GM18517 (cell line): ENCODE results near the gene STAG1.
"Not testable (repeated sequence)": the region's sequence is repeated elsewhere in the genome, so short reads cannot be mapped to it uniquely, and the experiment has no call there.

ENCODE experiments used
- ATAC-seq: cut with Tn5 transposase; IDR thresholded peaks from one replicate; pipeline ENCODE4 v1.9.1; 2021; ENCODE audit warnings: mild to moderate bottlenecking, moderate library complexity; ENCODE audit not compliant: unreplicated experiment

STAG1 gene

DNA sequence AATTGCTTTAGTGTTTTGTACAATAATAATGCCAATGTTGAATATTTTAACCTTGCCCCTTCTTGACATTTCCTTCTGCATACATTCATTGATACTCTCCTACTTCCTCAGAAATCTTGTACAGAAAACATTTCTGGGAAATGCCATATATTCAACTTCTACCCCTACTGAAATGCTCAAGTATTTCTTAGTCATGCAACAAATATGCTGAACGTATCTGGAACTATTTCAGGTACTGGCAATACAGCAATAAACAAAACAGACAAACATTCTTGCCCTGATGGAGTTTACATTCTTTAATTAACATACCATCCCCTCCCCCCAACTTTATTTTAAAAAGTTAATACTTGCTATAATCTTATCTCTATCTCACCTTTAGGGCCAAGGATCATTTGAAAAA, 147.2 kb downstream of the STAG1 start:
- ATAC-seq: no peak

DNA sequence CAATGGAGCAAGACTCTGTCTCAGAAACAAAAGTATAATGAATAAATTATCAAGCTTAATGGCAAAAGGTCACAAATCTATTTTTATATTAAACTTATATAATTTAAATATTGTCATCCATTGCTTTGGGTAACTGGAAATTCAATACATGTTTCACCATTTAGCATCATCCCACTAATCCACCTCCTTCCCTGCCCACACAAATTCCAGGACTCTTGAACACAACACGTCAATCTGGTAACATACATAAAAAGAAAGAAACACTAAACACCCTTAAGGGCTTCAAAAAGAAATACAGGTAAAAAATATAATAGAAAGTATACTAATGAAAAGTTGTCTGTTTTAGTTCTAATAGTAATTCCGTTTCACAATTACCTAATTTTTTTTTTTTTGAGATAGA, 149.4 kb downstream of the STAG1 start:
- ATAC-seq: no peak

DNA sequence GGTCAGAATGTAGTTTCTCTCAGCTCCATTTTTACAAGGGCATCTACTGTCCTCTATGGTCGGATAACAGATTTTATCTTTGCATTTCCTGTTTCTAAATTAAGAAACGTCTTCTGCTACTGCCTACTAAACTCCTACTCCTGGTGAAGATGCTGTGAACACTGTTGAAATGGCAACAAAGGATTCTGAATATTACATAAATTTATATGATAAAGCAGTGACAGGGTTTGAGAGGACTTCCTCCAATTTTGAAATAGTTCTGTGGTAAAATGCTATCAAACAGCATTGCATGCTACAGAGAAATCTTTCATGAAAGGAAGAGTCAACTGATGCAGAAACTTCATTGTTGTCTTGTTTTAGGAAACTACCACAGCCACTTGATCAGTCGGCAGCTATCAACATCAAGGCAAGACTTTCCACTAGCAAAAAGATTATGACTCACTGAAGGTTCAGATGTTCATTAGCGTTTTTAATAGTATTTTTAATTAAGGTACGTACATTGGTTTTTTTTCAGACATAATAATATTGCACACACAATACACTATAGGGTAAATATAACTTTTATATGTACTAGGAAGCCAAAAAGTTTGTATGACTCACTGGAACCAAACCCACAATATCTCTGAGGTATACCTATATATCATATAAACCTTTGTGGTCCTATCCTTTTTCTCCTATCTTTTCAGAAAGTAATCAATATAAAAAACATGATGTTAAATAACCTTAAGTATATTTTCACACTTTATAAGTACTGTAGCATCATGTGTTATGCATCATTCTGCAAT, 156.1 kb downstream of the STAG1 start:
- ATAC-seq: no peak

DNA sequence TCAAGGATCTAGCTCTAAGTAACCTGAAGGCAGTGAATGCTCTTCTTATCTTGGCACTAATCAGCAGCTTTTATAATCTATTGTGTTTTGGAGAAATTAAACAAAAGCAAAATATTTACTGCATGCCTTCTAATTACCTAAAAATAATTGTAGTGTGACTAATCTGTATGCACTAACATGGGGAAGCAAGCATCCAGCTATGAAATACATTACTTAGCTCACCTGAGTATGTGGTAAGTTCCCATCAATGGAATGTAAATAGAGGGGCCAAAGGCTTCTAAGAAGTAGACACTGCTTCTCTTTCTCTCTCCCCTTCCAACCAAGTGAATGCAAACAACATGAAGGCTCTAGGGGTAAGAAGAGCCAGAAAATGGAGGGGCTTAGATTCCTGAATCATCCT, 165.6 kb downstream of the STAG1 start:
- ATAC-seq: no peak

DNA sequence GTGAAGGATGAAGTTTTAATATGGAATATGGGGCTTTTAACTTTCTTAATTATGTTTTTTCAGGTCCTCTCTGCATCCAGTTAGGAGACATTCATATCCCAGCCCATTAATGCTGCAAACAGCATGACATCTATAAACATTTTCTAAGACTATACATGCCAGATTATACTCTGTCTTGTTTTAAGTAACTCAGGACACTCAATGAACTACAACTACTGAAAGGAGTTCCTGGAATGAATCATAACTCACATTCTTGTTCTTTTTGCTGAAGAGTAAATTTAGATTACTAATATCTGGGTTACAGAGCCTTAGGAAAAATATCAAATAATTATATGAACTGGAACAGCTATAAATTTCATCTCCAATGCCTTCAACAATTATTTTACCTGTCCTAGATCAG, 167.4 kb downstream of the STAG1 start:
- ATAC-seq: no peak

DNA sequence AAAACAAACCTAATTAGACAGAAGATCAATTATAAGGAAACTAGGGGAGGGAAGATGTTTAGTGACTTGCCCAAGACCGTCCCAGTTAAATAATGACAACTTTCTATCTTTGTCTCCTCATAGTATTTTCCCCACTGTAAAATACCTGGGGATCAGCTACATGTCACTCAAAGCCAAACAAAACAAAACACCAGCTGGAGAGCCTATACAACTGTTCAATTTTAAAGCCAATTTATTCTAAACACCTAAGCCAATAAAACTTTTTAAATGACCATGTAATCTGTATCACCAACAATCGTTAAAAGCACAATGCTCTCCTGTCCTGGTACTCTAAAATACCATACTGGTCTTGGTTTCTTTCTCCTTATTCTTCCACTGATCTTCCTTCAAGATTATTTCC, 168.4 kb downstream of the STAG1 start:
- ATAC-seq: no peak

DNA sequence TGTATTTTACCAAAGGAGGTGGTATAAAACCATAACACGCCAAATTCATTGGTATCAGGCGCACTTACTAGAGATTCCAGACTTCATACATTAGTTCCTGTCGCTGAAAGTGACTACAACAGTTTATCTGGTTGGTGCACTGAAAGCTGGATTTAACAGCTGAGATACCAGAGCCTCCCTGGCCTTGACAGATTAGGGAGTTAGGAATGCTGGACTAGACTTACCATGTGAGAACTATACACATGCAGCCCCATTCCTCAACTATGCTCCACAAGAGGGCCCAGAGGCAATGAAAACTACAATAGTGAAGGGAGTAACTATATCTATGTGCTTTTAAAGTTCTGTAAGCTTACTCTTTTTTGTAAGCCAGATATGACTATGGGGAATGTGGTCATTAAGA, 174.4 kb downstream of the STAG1 start:
- no peak for ATAC-seq

DNA sequence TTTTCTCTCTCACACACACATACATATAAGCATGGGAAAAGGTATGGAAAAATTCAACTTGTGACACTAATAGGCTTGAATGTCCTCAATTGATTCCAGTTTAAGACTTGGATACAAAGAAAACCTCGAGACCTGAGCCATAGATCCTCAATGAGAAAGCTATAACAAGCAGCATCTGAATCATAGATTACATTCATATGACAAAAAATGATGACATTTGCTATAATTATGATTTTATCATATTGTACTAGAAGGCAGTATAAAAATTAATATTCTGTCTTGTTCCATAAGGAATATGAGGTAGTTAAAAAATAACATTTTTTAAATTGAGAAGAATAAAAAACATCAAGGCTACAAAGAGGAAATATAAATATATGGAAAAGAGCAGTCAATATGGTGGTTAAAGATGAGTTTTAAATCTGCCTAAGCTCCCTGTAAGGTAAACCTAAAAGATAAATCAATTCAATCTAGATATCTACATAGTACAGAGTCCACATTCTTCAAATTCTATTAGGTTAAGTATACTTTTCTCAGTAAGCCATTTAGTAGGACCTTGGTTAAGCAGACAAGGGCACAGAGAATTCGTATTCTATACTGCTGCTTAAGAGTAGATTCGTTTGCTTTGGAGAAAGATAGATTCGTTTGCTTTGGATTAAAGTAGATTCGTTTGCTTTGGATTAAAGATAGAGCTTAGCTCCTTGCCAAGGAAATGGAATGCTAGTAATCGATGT, 175.7 kb downstream of the STAG1 start:
- ATAC-seq: no peak

DNA sequence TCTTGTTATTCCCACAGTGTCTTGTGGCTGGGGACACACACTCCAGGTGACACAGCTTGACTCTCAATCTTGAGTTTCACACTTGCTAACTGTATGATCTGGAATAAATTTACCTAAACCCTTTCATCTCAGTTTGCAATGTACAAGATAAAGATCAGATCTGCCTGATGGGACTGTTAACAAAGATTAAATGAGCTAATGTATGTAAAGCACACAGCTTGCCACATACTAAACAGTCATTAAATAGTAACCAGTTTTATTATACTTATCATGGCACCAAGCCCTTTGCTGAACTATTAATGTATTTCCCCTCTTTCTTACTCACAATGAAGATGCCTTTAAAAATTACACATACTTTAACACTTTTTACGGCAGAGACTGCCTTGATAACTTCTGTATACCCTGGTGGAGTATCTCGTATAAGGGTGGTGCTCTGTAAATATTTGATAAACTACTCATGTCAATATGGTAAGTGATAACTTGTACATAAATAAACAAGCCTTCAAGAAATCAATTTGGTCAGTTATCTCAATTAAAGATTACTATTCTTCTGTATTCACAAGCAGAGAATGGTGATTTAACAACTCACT, 184.5 kb downstream of the STAG1 start:
- no peak for ATAC-seq

DNA sequence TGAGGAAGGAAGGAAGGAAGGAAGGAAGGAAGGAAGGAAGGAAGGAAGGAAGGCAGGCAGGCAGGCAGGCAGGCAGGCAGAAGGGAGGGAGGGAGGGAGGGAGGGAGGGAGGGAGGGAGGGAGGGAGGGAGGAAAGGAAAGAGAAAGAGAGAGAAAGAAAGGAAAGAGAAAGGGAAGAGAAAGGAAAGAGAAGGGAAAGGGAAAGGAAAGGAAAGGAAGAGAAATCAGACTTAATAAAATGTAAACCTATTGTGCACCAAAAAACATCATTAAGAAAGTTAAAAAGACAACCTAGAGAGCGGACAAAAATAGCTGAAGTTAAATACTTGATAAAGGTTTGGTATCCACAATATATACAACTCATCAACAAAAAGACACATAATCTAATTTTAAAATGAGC, 187.2 kb downstream of the STAG1 start:
- not testable (repeated sequence) for ATAC-seq

DNA sequence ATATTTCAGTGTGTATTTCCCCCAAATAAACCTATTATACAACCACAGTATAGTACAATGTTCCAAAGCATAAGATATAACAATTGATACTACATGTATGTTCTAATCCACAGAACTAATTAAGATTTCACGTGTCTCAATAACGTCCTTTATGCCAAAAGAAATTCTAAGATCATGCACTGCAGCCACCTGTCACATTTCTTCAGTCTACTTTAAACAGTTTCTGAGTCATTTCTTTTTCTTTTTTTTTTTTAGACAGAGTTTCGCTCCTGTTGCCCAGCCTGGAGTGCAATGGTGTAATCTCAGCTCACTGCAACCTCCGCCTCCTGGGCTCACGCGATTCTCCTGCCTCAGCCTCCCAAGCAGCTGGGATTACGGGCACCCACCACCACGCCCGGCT, 190.2 kb downstream of the STAG1 start:
- ATAC-seq: no peak

DNA sequence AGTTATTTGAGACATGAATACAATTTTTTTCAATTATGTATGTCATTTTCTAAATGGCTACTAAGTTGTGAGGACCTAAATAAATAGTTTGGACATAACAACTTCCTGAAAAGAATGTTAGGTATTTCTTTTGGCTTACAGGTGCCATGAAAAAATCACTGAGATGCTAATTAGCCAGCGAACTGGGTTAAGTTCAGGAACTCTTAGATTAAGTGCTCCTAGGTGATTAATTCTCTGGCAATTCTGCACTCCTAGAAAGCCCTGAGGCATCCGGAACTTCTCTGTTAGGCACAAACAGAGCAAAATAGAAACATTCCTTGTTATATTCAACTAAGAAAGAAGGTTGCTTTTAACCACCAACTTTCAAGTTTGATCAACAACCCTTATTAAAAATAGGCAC, 192.3 kb downstream of the STAG1 start:
- ATAC-seq: no peak

DNA sequence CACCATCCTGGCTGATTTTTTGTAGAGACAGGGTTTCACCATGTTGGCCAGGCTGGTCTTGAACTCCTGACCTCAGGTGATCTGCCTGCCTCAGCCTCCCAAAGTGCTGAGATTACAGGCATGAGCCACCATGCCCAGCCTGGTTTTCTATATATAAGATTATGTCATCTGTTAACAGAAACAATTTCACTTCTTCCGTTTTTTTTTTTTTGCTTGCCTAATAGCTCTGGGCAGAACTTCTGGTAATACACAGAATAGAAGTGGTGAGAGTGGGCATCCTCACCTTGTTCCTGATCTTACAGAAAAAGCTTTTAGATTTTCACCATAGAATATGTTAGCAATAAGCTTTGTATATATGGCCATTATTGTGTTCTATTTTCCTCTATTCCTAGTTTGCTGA, 202.7 kb downstream of the STAG1 start:
- not testable (repeated sequence) for ATAC-seq

DNA sequence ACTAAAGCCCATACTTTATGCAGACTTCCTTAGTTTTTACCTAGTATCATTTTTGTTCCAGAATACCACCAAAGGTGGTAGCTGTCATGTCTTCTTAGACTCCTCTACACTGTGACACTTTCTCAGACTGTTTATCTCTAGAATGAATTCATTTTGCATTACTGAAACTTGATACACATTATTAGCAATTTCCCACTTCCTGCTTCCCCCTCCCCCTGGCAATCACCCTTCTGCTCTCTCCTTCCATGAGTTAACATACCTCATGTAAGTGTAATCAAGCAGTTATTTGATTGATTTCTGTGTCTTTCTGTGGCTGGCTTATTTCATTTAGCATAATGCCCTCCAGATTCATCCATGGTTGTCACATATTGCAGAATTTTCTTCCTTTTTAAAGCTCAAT, 204.9 kb downstream of the STAG1 start:
- ATAC-seq: no peak

DNA sequence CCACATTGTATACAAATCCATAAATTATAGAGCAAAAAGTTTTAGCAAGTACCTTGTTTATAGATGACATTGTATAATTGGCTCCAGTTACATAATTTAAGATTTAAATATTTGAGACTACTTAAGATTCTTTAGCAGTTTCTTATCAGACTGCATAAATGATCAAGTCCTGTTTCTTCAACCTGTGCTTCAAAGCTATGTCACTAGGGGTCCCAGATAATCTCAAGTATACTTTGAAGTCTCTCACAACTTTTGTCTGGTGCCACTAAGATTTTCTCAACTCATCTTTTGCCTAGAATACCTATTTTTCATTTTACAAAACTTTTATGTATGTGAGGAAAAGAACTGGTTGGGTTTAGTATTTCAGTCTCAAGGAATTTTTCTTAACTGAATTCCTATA, 205.5 kb downstream of the STAG1 start:
- no peak for ATAC-seq

DNA sequence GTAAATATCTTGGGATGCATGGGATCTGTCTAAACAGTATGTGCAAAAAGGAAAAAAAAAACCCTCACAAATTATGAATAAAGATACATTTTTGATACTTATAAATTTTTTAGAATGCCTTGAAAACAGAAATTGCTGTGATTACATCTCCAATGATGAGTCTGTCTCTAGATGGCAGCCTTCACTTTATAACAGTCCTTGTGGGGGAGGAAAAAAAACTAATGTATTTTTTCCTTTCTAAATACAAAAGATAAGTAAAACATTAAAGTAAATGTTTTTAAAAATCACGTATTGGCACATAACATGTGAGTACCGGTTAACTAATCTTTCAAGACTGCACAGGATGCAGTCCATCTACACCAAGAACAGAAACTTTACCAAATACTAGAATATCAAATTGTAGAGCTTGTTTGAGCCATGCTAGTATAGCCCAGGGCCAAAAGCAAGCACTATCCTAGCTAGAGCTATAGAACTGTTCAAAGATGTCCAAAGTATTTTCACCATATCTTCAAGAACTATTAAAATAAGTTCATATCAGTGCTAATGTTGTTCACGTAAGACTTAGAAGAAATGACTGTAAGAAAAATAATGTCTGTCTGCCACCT, 206.4 kb downstream of the STAG1 start:
- no peak for ATAC-seq

DNA sequence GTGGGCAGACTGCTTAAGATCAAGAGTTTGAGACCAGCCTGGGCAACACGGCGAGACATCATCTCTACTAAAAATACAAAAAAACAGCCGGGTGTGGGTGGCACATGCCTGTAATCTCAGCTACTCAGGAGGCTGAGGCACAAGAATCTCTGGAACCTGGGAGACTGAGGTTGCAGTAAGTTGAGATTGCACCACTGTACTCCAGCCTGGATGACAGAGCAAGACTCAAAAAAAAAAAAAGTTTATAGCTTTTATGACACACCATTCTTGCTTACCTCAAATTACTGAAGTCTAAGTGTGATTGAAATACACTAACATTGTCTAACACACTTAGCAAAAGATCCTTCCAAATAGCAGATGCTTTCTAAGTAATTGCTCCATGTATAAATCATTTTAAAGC, 207.6 kb downstream of the STAG1 start:
- no peak for ATAC-seq

DNA sequence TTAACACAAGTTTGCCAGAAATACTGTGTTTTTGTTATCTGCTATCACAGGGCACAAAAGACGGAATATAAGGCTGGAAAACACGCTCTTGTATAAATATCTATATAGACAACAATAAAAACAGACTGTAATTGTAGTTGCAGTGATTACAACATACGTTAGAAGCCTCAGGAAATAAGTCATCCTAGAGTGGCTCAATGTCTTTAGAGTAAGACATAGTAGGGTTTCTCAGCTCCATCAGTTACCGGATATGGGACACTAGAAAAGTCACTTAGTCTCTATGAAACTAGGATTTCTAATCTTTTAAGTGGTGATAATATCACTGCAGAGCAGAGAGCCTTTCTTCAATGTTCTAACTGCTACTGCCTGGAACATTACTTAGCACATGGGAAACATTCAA, 208.8 kb downstream of the STAG1 start:
- no peak for ATAC-seq

DNA sequence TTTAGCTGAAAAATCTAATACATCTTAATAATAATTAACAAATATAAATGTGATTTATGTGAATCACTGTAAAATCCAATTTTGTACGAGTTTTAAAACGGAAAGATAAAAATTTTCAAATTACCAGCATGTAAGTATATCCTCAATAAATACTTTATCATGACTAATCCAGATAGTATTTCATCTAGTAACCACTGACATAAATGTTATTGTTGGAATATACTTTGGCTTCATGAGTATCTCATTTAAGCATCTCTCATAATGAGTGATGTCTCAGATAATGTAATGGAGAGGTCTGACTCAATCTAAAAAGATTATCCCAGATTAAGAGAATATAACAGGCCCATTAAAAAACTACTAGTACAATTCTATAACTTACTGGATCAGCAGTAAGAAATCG, 216.3 kb downstream of the STAG1 start:
- ATAC-seq: no peak

DNA sequence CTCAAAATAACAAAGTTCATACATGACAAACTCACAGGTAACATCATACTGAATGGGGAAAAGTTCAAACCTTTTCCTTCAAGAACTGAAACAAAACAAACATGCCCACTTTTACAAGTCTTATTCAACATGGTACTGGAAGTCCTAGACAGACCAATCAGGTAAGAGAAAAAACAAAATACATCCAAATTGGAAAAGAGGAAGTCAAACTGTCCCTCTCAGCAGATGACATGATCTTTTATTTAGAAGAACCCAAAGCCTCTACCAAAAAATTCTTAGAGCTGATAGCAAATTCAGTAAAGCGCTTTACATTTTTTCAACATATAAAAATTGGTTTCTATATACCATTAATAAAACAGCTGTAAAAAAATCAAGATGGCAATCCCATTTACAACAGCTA, 219.4 kb downstream of the STAG1 start:
- ATAC-seq: no peak

DNA sequence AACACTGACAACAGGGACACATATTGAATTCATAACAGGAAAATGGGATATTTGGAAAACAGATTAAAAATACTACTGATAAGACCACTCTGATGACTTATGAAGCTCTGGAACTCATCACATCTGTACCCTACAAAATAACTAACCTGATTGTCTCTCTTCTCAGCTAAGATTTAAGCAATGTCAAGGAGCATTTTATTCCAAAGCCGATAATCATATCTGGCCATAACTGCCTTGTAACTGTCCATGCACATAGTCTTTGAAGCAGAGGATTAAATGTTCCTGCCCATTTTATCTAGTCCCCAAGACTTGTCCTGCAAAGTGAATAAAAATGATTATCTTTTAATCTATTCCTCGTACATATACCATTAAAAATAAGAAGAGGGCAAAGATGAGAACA, 234.1 kb downstream of the STAG1 start:
- no peak for ATAC-seq

DNA sequence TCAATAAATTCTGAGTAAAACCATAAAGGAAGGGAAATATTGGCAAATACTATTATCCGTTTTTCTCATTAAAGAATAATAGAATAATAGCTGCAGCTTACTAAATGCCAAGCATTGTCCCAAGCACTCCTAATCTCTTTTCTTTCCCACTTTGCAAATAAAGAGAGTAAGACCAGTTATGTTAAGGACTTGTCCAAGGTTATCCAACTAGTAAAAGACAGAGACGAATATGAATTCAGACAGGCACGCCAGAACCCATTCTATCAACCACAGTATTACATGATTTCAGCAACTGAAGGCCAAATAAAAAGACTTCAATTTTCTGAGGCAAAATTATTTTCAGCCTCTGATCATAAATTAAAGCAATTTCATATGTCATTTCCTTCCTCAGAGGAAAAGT, 235.5 kb downstream of the STAG1 start:
- no peak for ATAC-seq
